HG03139 (cell line): Measurements from ENCODE around the gene HDGF.

Experiments used
- ATAC-seq: cut with Tn5 transposase; IDR thresholded peaks from one replicate; pipeline ENCODE4 v1.9.1; 2021; ENCODE audit not compliant: unreplicated experiment

Gene HDGF

DNA sequence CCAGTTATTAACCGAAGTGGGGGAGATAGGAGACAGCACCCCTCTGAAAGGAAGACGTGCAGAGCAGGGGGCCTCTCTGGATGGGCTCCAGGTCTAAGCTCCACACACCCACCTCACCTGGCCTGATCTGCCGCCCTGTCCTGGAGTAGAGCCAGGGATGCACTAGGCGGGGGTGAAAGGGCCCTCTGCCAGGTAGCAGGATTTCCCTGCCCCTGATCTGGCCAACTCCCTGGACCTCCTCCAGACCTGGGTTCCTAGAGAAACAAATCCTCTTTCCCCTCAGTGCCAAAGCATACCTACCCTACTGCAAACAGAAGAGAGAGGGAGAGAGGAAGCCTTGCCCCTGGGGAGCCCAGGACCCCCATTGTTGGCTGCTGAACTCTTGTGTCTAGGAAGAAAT, 48.1 kb downstream of the HDGF start:
- ATAC-seq: no peak

DNA sequence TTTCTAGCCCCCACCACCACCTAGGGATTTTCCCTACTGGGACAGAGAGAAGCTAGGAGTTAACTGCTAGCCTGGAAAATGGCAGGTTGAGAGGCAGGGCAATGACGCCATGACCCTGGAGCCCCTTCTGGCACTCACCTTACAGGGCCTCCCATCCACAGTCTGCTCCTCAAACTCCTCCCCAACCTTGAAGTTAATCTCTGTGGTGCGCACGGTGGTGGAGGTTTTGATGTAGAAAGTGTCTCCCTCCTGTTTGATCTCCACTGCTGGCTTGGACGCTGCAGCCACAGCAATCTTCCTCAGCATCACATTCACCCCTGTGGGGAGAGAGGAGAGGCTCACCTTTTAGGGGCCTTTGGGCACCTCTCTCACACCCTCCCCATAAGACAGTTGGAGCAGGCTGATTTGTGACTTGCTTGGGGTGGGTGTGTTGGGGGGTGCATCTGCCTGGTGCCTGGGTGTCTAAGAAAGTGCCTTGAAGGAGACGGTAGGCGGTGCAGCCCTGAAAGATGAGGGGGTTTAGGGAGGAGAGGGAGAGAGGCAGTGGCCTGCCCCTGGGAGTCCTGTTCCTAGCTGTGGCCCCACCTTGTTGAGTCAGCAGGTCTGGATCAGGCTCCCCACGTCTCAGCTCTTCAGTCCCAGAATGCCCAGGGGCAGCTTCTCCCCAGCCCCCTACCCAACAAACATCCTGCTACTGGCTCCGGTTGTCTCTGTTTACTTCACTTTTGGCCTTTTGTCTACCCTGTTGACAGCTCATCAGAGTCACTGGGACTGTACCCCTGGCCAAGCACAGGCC, 50.5 kb downstream of the HDGF start:
- no peak for ATAC-seq

DNA sequence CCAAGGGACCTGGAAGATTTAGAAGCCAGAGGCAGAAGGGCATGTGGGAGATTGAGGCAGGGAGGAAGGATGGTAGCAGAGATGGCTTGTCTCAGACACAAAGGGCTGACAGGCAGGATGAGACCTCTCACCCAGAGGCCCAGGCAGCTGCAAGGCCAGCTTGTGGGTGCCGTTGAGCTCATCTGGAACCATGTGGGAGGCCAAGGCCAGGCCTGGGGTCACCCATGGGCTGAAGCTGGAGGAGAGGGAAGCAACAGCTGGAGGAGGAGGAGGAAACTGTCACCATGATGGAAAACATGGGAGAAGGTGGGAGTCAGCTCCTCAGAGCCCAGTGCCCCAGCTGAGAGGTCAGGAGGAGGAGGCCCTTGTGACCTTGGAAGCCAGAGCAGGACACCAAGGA, 52.5 kb downstream of the HDGF start:
- ATAC-seq: no peak

DNA sequence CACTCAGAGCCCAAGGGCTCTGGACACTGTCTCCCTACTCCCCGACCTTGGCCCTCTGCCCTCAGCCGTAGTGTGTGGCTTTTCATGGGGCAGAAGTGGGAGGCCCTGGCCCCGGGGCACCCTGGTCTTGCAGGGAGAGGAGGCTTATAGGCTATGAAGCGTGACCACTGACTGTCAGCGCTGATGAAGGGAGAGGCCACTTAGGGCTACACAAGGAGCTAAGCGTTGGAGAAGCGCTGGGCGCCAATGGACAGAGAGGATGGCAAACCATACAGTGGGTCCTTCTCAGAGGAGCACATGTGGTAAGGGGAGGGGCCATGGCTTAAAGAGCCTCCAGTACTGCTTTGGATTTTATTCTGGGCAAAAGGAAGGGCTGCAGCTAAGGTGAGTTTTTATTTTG, 54.0 kb downstream of the HDGF start:
- no peak for ATAC-seq

DNA sequence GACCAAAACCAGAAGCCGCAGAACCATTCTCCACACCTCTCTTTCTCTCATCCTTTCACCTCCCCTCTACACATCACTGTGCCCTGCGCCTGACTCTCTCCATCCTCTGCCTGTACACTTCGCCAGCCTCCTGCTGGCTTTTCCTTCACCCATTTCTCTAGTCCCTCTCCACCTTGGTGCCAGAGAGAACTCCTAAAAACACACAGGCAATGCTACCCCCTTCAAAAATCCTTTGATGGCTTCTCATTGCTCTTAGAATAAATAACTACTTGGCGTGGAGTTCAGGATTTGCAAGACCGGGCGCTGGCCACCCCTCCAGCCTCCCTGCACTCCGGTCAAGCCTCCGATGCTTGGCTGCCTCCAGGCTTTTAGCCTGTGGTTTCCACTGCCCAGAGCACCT, 54.7 kb downstream of the HDGF start:
- no peak for ATAC-seq

DNA sequence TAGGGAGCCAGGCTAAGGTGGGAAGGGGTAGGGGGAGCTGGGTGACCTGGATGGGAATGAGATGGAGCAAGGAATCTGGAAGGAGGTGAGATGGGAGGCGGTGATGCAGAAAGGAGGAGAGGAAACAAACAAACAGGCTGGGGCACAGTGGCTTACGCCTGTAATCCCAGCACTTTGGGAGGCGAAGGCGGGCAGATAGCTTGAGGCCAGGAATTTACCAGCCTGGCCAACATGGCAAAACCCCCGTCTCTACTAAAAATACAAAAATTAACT, 56.8 kb downstream of the HDGF start:
- no peak for ATAC-seq

DNA sequence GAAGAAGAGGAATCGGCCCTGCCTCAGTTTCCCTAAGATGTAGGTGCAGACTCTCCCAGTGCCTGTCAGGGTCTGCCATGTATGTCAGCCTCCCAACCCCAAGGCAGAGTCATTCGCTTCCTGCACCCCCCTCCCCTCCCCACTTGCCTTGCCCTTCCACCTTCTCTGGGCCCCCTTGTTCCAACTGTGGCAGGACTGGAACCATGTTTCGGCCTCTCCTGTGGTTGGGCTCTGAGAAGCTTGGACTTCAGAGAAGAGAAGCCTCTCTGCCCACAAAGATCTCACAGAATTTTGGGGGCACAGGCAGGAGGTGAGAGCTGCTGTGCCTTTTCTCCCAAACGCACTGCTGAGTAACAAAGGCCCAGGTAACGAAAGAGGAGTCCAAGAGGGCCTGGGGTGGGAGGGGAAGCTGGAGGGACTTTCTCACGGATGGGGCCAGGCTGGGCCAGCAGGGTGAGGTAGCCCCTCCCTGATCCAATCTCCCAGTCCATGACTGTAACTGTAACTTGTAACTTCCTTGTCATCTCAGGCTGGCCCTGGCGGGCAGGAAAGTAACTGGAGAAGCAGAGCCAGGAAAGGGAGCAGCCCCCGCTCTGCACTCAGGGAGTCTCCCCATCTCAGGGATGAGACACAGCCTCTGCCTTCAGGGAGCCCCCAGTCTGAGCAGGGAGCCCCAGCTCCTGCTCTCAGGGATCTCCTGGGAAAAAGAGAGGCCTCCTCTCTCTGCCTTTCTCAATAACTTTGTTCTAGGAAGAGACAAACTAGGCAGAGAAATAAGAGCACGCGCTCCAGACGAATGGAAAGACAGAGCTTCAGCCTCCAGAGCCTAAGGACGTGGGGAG, 57.4 kb downstream of the HDGF start:
- no peak for ATAC-seq

DNA sequence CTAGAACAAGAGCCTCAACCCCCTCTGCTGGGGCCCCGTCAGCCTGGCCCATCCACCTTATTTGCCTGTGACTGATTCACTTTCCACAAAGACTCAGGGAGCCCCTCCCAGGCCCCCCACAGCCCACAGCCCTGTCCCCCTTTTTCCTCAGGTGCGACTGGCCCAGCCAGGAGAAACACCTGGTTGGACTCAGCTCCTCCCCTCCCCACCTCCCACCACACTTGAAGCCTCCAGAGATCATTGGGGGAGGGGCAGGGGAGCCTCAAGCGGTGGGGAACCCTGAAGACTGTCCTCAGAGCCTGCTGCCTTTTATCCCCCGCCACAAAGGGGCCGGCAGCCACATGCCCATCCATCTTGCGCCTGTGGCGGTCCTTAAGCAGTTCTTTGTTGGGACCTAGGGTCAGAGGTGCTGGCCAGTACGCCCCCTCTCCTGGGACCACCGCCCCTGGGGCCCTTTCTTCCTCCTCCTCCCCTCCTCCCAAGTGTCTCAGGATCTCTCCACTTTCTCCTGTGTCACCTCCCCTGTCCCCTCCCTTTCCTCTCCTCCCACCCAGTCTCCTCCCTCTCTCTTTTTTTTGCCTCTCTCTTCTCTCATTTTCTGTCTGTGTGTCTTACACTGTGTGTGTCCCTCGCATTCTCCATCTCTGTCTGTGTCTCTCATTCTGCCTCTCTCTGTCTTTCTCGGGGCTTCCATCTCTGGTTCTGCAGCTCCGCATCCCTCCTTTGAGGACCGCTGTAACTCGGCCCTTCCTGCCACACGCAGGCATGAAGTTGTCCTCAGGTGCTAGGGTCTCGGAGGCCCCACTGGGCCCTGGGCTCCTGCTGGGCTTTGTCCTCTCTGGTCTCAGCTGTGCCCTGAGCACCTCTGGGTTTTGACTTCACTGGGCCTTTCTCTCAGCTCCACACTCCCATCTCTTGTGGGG, 58.3 kb downstream of the HDGF start:
- no peak for ATAC-seq

DNA sequence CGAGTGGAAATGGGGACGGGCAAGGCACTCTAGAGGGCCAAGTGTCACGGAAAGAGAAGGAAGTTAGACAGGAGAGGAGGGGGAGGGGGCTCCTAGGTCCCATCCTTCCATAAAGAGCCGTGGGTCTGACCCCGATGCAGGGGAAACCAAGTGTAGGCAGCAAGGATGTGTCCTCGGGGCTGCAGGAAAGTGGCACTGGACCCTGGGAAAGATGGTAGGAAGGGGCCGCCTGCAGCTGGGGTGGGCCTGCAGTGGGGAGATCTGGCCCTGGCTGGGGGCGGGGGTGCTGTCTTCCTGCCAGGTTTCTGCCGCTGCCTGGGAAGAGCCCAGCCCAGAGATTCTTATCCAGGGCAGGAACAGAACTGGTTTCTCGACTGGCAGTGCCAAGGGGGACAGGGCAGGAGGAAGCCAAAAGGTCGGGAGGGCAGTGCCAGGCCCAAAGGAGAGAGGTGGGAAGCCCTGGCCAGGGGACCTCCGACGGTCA, 59.0 kb downstream of the HDGF start:
- no peak for ATAC-seq
